GM12891 (cell line): ENCODE measurements around the gene DHX15.
A peak's percentile ranks its signal among the peaks of the same experiment; 100 is the strongest.

Source experiments
- DNase-seq: peaks from one replicate; pipeline ENCODE4 v3.0.0; 2011; ENCODE audit warnings: low spot score; ENCODE audit not compliant: insufficient read length
- FAIRE-seq: peaks from 2 replicates; lab custom pipeline; 2011; peaks lifted over from hg19 to GRCh38; lab: Jason Lieb, UNC
- PAX5 ChIP-seq: IDR thresholded peaks from 2 replicates; pipeline ENCODE4 v1.6.1; 2011; ENCODE audit warnings: low read length, moderate library complexity, mild to moderate bottlenecking; ENCODE audit not compliant: insufficient read depth, severe bottlenecking
- POLR2A ChIP-seq: IDR thresholded peaks from 2 replicates; pipeline ENCODE4 v1.6.1; 2011; ENCODE audit warnings: low read depth, low read length, control low read depth
- POLR2AphosphoS5 ChIP-seq: IDR thresholded peaks from 2 replicates; pipeline ENCODE4 v1.6.1; 2011; ENCODE audit warnings: low read depth, low read length, control low read depth
- POU2F2 ChIP-seq: IDR thresholded peaks from 2 replicates; pipeline ENCODE4 v1.6.1; 2011; ENCODE audit warnings: low read depth, mild to moderate bottlenecking, control low read depth, low read length, moderate library complexity
- SPI1 ChIP-seq: IDR thresholded peaks from 2 replicates; pipeline ENCODE4 v1.6.1; 2011; ENCODE audit warnings: low read depth, low read length, control low read depth
- TAF1 ChIP-seq: IDR thresholded peaks from 2 replicates; pipeline ENCODE4 v1.6.1; 2011; ENCODE audit warnings: low read depth, low read length, control low read depth

The DHX15 gene

DNA sequence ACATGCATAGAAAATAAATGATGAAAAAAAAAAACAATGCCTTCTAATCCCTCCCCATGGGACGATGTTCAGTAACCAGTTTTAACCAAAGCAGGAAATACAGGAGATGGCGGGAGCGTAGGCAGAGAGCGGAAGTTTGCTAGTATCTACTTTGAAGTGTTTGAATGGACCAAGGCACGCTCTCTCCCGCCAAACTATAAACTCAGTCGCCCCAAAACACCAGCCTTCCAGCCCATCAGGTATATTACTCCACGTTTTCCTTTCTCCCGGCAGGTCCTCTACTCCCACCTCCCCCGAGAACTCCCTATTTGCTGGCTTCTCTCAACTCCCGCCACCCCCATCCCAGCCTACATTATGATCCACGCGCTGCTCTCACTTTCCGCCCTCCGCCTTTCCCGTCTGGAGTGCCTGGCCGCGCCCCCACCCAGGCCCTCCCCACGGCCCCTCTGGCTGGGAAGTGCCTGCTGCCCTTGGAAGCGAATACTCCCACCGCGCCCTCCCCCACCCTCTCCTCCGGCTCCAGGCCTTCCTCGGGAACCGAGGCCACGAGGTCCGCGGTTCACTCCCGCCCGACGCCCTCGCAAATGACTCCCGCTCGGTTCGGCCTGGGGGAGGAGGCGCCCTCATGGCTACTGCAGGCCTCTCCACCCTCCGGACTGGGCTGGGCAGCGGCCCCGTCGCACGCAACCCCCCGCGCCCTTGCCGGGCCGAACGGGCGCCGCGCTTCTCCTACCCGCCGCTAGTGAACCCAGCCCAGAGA lies 723 bp downstream of the DHX15 start:
- TF ChIP-seq POU2F2 (no peak), POLR2A (peak; percentile 65; the same call in 1 of the 2 replicates), PAX5 (no peak), SPI1 (peak; percentile 69), TAF1 (0 out of 2 replicates have a peak, but pooled peaks have one; percentile 29)
- DNase-seq (peak; percentile 29), FAIRE-seq (peak; percentile 92)

- no peak for FAIRE-seq
- DNase-seq, result no peak
These were observed 2.0 kb downstream of the DHX15 start for GRCh38 chr4:24582235-24582832.

DNA sequence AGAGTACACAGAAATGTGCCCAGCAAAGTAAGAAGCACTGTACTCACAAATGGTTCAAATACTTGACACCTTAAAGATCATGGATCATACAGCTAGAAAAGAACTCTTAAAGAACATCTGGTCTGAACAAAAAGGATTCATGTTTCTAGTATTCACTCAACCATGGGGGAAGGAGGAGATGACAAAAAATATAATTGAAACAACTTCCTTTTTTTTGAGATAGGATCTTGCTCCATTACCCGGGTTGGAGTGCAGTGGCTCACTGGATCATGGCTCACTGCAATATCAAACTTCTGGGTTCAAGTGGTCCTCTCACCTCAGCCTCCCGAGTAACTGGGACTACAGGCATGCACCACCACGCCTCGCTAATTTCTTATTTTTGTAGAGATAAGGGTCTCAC lies 6.0 kb downstream of the DHX15 start:
- no peak for TF ChIP-seq SPI1
- TF ChIP-seq TAF1, result no peak
- TF ChIP-seq POU2F2, result no peak
- TF ChIP-seq POLR2A, result no peak
- TF ChIP-seq PAX5, result no peak
- TF ChIP-seq POLR2AphosphoS5, result no peak
- peak; percentile 71 for FAIRE-seq
- no peak for DNase-seq

More at GRCh38 chr4:24582235-24582832, 2.0 kb downstream of the DHX15 start:
- TF ChIP-seq TAF1 (no peak), POLR2AphosphoS5 (no peak), POU2F2 (no peak), SPI1 (no peak)

DNA sequence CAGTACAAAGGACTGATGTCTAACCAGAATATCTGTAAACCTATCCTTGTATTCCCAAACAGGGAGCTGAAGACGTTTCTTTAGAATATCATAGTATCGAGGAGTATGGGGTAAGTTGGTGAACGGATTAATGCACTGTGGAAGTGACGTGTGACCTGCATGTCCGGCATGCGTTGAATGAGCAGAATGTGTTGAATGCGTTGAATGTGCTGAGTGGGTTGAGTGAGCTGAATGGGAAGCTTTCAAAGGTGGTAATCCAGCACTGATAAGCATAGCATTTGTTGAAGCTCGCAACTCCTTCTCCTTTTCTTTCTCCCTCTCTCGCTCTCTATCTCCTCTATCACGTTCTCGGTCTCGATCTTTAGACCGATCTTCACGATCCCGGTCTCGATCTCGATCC lies 8.1 kb downstream of the DHX15 start:
- no peak for TF ChIP-seq TAF1
- no peak for TF ChIP-seq POLR2A
- no peak for TF ChIP-seq POU2F2
- peak; percentile 60 for FAIRE-seq

DNA sequence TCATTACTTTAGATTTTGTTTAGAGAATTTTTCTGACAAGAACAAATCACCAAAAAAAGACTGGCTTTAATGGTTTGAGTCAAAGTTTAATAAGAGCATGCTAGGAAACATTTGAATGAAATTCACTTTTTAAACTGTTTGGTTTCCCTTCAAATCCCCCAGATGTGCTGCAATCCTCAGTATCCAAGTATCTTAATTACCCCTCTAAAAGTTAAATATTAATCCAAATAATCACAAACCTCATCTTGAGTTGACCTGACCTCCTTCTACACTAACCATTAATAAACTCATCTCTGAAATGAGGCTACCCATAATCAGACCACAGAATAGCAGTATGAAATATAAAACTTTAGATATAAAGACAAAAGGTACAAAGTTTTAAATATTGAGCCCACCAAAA lies 10.1 kb downstream of the DHX15 start:
- DNase-seq, result no peak
- TF ChIP-seq PAX5, result no peak
- no peak for TF ChIP-seq POU2F2
- TF ChIP-seq POLR2A, result no peak
- TF ChIP-seq SPI1, result no peak
- no peak for FAIRE-seq

More for the DNA sequence above, 8.1 kb downstream of the DHX15 start:
- no peak for DNase-seq

GRCh38 chr4:24573582-24573981 lies 10.8 kb downstream of the DHX15 start:
- TF ChIP-seq PAX5 (no peak), TAF1 (no peak), POU2F2 (no peak), POLR2A (no peak), SPI1 (no peak)
- FAIRE-seq (no peak), DNase-seq (no peak)

- no peak for DNase-seq
- TF ChIP-seq SPI1 (no peak), POLR2A (no peak), POU2F2 (no peak), TAF1 (no peak), PAX5 (no peak), POLR2AphosphoS5 (no peak)
- no peak for FAIRE-seq
These were observed 13.6 kb downstream of the DHX15 start for GRCh38 chr4:24570574-24571236.

- TF ChIP-seq POU2F2 (no peak), SPI1 (no peak), POLR2AphosphoS5 (no peak), TAF1 (no peak), POLR2A (no peak), PAX5 (no peak)
- FAIRE-seq, result no peak
- DNase-seq, result no peak
These were observed 14.2 kb downstream of the DHX15 start for GRCh38 chr4:24570172-24570571.

- no peak for TF ChIP-seq TAF1
- no peak for TF ChIP-seq POLR2AphosphoS5
- TF ChIP-seq PAX5, result no peak
- TF ChIP-seq SPI1, result no peak
- no peak for TF ChIP-seq POLR2A
- no peak for TF ChIP-seq POU2F2
- DNase-seq (no peak), FAIRE-seq (no peak)
These were observed 14.7 kb downstream of the DHX15 start for GRCh38 chr4:24569662-24570061.

DNA sequence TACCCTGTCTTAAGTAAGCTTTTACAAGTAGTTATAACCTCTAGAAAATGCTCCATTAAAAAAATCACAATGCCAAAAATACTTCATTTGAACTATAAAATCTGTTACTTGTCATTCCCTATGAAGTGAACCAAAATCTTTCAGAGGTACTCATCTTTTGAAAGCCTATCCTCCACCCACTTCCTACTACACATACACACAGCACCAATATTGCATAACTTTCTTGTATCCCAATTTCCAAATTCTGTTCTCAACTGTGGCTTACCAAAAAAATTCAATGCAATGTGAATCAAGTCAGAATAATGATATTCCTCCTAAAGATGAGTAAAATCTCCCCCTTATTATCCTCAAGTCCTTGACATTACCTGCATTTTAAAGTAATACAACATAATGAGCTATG lies 15.9 kb downstream of the DHX15 start:
- TF ChIP-seq PAX5 (no peak), POLR2A (no peak), POU2F2 (no peak), TAF1 (no peak), SPI1 (no peak), POLR2AphosphoS5 (no peak)
- DNase-seq (no peak), FAIRE-seq (no peak)
